ENCODE results near the gene GAK.

DNA sequence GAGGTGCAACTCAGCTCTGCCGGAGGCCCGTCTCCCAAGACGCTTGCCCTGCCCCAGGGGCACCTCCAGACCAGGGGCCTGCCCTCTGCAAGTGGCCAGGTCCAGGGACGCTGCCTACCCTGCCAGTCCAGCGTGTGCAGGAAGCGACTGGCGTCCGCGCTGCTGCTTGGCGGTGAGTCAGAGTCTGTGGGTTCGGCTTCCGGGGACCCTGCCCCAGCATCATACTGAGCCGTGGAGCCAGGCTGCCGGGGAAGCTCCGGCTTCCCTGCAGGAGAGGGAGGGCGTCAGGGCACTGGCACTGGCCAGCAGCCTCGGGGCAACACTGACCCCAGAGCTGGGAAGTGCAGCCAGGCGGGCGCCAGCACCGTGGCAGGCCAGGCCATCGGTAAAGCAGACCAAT is 63.7 kb downstream of the GAK start:
- TF ChIP-seq EZH2 (IDR thresholded peaks at IDR 0.05; ENCODE audit: borderline replicate concordance, low read depth, low read length, severe bottlenecking), result no peak
- TF ChIP-seq CTCF (IDR thresholded peaks at IDR 0.05; ENCODE audit: borderline replicate concordance, extremely low read depth, low read length, poor library complexity, severe bottlenecking), result no peak
